Skin epidermis (tissue), 12 donors: ENCODE measurements around the gene NEK5.
"Not testable (repeated sequence)": the region's sequence is repeated elsewhere in the genome, so short reads cannot be mapped to it uniquely, and the experiment has no call there.

ENCODE experiments used
- H3K27ac ChIP-seq, 21 experiments: fragments of 200-600 bp; sonication (generic) in 11 of 21; one replicate each; pipeline ENCODE4 v1.5.0; 2020; ENCODE audit warnings: mild to moderate bottlenecking in 3 of 21, inconsistent platforms in 2 of 21, moderate library complexity in 2 of 21
- H3K4me3 ChIP-seq, 7 experiments: fragments of 200-600 bp; sonication (generic) in 2 of 7; one replicate each; pipeline ENCODE4 v1.5.0; 2020; ENCODE audit warnings: inconsistent platforms in 2 of 7, mild to moderate bottlenecking in 2 of 7, moderate library complexity in 1 of 7

NEK5 gene

GRCh38 chr13:52156724-52157261 lies 27.9 kb upstream of the NEK5 start:
- Histone ChIP-seq H3K27ac (no peak overlapping the region), H3K4me3 (no peak overlapping the region)

GRCh38 chr13:52155177-52155576 lies 26.3 kb upstream of the NEK5 start:
- Histone ChIP-seq H3K27ac (no peak overlapping the region), H3K4me3 (no peak overlapping the region)

- no peak overlapping the region for H3K4me3 ChIP-seq
- H3K27ac ChIP-seq, result no peak overlapping the region
Observed at GRCh38 chr13:52147225-52147624, 18.4 kb upstream of the NEK5 start.

- H3K4me3 ChIP-seq, result no peak overlapping the region
- no peak overlapping the region for H3K27ac ChIP-seq
Observed at GRCh38 chr13:52141299-52141698, 12.4 kb upstream of the NEK5 start.

- Histone ChIP-seq H3K4me3 (no peak overlapping the region), H3K27ac (no peak overlapping the region)
Observed at GRCh38 chr13:52137489-52137888, 8.6 kb upstream of the NEK5 start.

- no peak overlapping the region for H3K27ac ChIP-seq
- H3K4me3 ChIP-seq, result no peak overlapping the region
Observed at GRCh38 chr13:52136763-52137162, 7.9 kb upstream of the NEK5 start.

GRCh38 chr13:52130641-52131040 lies 1.8 kb upstream of the NEK5 start:
- Histone ChIP-seq H3K27ac (no peak overlapping the region), H3K4me3 (no peak overlapping the region)

GRCh38 chr13:52127783-52128702 lies 830 bp downstream of the NEK5 start:
- Histone ChIP-seq H3K27ac (peak overlapping the region in 4 of 21 experiments; percentile 2 to 32 (median 22)), H3K4me3 (peak overlapping the region; percentile 46 to 64 (median 56))

GRCh38 chr13:52127378-52127777 lies 1.5 kb downstream of the NEK5 start:
- no peak overlapping the region for H3K4me3 ChIP-seq
- peak overlapping the region in 1 of 21 experiments; percentile 2 for H3K27ac ChIP-seq

- H3K27ac ChIP-seq, result no peak overlapping the region
Observed at GRCh38 chr13:52125547-52125946, 3.3 kb downstream of the NEK5 start.

GRCh38 chr13:52118595-52118994 lies 10.3 kb downstream of the NEK5 start:
- Histone ChIP-seq H3K27ac (no peak overlapping the region), H3K4me3 (no peak overlapping the region)

More at GRCh38 chr13:52125547-52125946, 3.3 kb downstream of the NEK5 start:
- no peak overlapping the region for H3K4me3 ChIP-seq

- no peak overlapping the region for H3K27ac ChIP-seq
- no peak overlapping the region for H3K4me3 ChIP-seq
Observed at GRCh38 chr13:52118095-52118494, 10.8 kb downstream of the NEK5 start.

- no peak overlapping the region for H3K27ac ChIP-seq
- H3K4me3 ChIP-seq, result no peak overlapping the region
Observed at GRCh38 chr13:52112591-52112990, 16.3 kb downstream of the NEK5 start.

GRCh38 chr13:52109116-52109670 lies 19.7 kb downstream of the NEK5 start:
- no peak overlapping the region for H3K27ac ChIP-seq
- H3K4me3 ChIP-seq, result no peak overlapping the region

- Histone ChIP-seq H3K27ac (no peak overlapping the region), H3K4me3 (no peak overlapping the region)
Observed at GRCh38 chr13:52105841-52106240, 23.0 kb downstream of the NEK5 start.

GRCh38 chr13:52104624-52105023 lies 24.2 kb downstream of the NEK5 start:
- no peak overlapping the region for H3K27ac ChIP-seq
- no peak overlapping the region for H3K4me3 ChIP-seq

- no peak overlapping the region for H3K4me3 ChIP-seq
- no peak overlapping the region for H3K27ac ChIP-seq
Observed at GRCh38 chr13:52103386-52103785, 25.5 kb downstream of the NEK5 start.

GRCh38 chr13:52102423-52102822 lies 26.4 kb downstream of the NEK5 start:
- not testable (repeated sequence) for H3K4me3 ChIP-seq, H3K27ac ChIP-seq

GRCh38 chr13:52097197-52097596 lies 31.7 kb downstream of the NEK5 start:
- Histone ChIP-seq H3K4me3 (no peak overlapping the region), H3K27ac (no peak overlapping the region)

GRCh38 chr13:52096748-52097147 lies 32.1 kb downstream of the NEK5 start:
- Histone ChIP-seq H3K27ac (no peak overlapping the region), H3K4me3 (no peak overlapping the region)

GRCh38 chr13:52096062-52096461 lies 32.8 kb downstream of the NEK5 start:
- Histone ChIP-seq H3K27ac (no peak overlapping the region), H3K4me3 (no peak overlapping the region)
